ENCODE measurements around the gene BUB1. TPM values are rescaled to one million over a fixed set of nuclear protein-coding genes. Genes with fewer than 3 reads are reported as not detected.

The BUB1 gene
- total and polyA plus RNA-seq, 9 of the 15 experiments (the other 6 are each of a cell fraction or from before 2014, with no cell fraction given), result 73.4 to 247 (median 118) TPM

DNA sequence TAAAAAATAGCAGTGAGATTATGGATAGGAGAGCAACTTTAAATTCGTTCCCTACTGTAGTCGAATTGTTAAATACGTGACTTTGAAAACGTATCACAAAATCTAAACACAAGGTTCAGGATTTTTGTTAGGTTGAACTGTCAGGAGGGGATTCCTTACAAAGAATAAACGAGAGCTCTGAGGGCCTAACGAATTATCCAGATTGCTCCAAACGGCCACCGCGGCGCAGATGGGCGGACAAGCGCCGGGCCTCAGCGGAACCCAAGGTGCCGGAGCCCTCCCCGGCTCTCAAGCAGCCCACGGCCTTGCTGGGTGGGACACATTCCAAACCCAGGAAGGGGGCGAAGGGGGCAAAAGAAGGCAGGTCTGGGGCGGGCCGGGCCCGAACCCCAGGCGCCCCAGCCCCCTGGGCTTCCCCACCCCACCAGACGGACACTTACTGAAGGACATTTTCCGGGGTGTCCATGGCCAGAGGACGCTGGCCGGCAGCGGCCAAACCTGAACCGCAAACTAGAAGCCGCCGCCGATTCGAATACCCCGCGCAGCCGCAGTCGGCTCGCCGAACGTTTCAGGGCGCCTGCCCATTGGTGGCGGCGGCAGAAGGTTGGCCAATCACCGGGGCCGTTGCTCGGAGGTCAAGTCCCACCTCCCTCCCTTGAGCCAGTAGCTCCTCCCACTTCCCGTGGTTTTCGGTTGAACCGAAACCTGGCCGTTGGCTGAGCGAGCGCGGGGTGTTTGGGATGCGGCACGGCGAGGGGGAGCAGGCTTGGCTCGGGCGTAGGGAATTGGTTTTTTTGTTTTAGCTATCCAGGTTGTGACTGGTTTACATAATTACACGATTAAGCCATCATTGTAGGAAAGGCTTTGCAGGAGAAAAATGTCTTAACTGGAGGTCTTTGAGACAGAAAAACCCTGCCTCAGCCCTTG is at the start of gene BUB1 (continued):
- TF ChIP-seq TSHZ1 (CRISPR knock-in tag; IDR thresholded peaks at IDR 0.05), result no peak
- TF ChIP-seq NCOR1 (IDR thresholded peaks at IDR 0.05), result no peak
- no peak for TF ChIP-seq NR1H2 (CRISPR knock-in tag; IDR thresholded peaks at IDR 0.05)
- TF ChIP-seq CREB1 (IDR thresholded peaks at IDR 0.05), result peak; percentile 9; the same call in 1 of the 2 replicates
- TF ChIP-seq CREB1 (CRISPR knock-in tag; IDR thresholded peaks at IDR 0.05), result no peak
- TF ChIP-seq TCF7L2 (IDR thresholded peaks at IDR 0.05; ENCODE audit: low read depth, low read length), result no peak
- TF ChIP-seq ZFP1 (CRISPR knock-in tag; IDR thresholded peaks at IDR 0.05), result no peak
- peak; percentile 94 for TF ChIP-seq POLR2G (IDR thresholded peaks at IDR 0.05; ENCODE audit: low read depth, low read length)
- TF ChIP-seq KLF1 (tag; IDR thresholded peaks at IDR 0.05), result no peak
- peak; percentile 79 for TF ChIP-seq ZFX (CRISPR knock-in tag; IDR thresholded peaks at IDR 0.05)
- no peak for TF ChIP-seq ZNF75A (CRISPR knock-in tag; IDR thresholded peaks at IDR 0.05)
- no peak for TF ChIP-seq SETDB1 (IDR thresholded peaks at IDR 0.05; ENCODE audit: low read length)
- no peak for TF ChIP-seq ADNP (tag; IDR thresholded peaks at IDR 0.05)
- TF ChIP-seq E2F6 (IDR thresholded peaks at IDR 0.05; ENCODE audit: borderline replicate concordance in 1 of 2, extremely low read depth in 1 of 2, insufficient read depth in 1 of 2, insufficient read length in 1 of 2, low read depth in 1 of 2, low read length in 1 of 2, poor library complexity in 1 of 2, severe bottlenecking in 1 of 2), result peak in 1 of 2 experiments; percentile 51
- no peak for TF ChIP-seq MAFK (IDR thresholded peaks at IDR 0.05; ENCODE audit: low read length)
- no peak for TF ChIP-seq SAFB2 (IDR thresholded peaks at IDR 0.05; ENCODE audit: borderline replicate concordance, low read depth, low read length, severe bottlenecking)
- 0 out of 2 replicates have a peak, but pooled peaks have one; percentile 34 for TF ChIP-seq MTA1 (IDR thresholded peaks at IDR 0.05; ENCODE audit: borderline replicate concordance)
- TF ChIP-seq FOXO4 (CRISPR knock-in tag; IDR thresholded peaks at IDR 0.05), result no peak
- TF ChIP-seq, protein P1, sequence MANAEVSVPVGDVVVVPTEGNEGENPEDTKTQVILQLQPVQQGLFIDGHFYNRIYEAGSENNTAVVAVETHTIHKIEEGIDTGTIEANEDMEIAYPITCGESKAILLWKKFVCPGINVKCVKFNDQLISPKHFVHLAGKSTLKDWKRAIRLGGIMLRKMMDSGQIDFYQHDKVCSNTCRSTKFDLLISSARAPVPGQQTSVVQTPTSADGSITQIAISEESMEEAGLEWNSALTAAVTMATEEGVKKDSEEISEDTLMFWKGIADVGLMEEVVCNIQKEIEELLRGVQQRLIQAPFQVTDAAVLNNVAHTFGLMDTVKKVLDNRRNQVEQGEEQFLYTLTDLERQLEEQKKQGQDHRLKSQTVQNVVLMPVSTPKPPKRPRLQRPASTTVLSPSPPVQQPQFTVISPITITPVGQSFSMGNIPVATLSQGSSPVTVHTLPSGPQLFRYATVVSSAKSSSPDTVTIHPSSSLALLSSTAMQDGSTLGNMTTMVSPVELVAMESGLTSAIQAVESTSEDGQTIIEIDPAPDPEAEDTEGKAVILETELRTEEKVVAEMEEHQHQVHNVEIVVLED (CRISPR knock-in tag; IDR thresholded peaks at IDR 0.05), result no peak
- TF ChIP-seq HNRNPLL (IDR thresholded peaks at IDR 0.05; ENCODE audit: low read depth, low read length, poor library complexity, severe bottlenecking), result peak; percentile 55

Measured in K562 (cell line).